ENCODE results near the gene SAP30BP. TPM values are rescaled to one million over a fixed set of nuclear protein-coding genes. Genes with fewer than 3 reads are reported as not detected.

Gene SAP30BP
- total RNA-seq, 1 experiment from 2014 or later, result 135 TPM

GRCh38 chr17:75685499-75685898, 18.4 kb downstream of the SAP30BP start:
- no peak for DNase-seq (ENCODE audit: low spot score)

GRCh38 chr17:75688209-75688825, 21.2 kb downstream of the SAP30BP start:
- DNase-seq (ENCODE audit: low spot score), result no peak

- DNase-seq (ENCODE audit: low spot score), result no peak
Measured at GRCh38 chr17:75689441-75689873, 22.3 kb downstream of the SAP30BP start.

DNA sequence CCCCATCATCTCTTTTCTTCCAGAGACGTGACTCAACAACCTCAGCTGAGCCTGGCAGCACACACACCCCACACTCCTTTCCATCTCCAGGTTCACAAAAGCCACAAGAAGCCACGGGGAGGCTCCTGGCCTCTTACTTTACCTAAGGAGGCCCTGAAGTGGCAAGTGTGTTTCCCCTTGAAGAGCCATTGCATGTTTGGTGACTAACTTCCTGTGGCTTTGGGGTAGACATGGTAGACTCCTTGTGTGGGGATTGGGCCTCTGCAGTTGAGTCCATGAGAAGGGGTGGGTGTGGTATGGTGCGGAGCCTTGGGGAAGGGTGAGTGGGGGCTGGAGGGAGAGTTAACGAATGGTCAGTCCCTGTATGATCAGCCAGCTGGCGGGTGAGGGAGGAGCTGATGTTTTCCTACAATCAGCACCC, 24.2 kb downstream of the SAP30BP start:
- DNase-seq (ENCODE audit: low spot score), result peak; percentile 84

GRCh38 chr17:75691801-75692626, 24.9 kb downstream of the SAP30BP start:
- no peak for DNase-seq (ENCODE audit: low spot score)

DNA sequence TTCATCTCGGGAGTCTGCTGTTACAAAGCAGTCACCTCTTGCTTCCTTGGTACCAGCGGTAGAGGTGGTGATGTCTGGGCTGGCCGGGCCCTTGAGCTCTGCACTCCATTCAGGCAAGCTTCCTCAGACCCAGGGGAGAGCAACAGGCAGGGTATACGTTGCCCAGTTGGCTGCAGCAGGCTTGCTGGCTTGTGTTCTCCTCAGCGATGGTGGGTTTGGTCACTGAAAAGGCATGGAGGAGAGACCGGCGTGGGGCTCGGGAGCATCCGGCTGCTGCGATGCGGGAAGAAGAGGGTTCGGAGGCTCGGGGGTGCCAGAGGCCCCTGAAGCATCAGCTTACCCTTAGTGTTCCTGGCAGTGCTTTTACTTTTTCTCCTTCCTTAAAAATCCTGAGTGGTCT, 25.8 kb downstream of the SAP30BP start:
- no peak for DNase-seq (ENCODE audit: low spot score)

DNA sequence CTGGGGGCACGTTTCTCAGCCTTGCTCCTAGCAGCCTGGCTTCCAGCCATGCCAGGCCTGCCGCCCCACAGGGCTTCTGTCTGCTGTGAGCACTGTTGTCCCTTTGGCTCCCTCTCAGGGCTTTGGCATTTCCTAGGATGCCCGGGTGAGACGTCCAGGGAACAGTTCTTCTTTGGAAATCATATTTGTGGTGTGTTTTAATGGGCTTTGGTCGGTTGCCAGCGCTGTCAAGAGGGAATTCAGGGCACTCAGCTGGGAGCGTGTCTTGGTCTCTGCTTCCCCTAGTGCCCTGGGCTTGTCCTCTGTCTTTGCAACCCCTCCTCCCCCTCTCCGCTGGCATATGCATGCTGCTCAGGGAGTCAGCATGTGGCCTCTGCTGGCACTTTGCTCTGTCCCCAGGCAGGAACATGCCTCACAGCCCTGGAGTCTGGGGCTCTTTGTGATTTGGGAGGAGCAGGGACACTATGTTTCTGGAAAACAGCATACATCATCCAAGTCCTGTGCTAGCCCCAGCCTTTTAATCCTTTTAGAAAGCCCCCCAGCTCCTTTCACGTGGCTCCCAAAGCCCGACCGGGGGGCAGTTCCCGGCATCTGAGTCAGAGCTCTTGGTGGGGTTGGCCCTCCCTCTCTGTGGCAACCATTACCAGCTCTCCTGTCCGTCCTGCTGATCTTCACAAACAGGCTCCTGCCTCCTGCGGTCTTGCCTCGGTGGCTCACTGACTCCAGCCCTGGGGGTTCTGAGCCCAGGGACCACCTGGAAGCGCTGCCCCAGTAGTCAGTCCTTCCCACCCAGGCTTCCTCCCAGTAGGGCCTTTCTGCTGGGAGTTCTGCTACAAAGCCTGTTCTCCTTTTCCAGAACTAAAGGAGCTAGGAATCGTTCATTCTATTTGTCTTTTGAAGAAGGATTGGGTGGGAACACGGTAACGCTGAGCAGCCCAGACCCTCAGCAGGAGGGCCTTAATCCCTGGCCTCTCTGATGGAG, 26.7 kb downstream of the SAP30BP start:
- DNase-seq (ENCODE audit: low spot score), result peak; percentile 100

- DNase-seq (ENCODE audit: low spot score), result no peak
Measured at GRCh38 chr17:75694536-75694935, 27.4 kb downstream of the SAP30BP start.

DNA sequence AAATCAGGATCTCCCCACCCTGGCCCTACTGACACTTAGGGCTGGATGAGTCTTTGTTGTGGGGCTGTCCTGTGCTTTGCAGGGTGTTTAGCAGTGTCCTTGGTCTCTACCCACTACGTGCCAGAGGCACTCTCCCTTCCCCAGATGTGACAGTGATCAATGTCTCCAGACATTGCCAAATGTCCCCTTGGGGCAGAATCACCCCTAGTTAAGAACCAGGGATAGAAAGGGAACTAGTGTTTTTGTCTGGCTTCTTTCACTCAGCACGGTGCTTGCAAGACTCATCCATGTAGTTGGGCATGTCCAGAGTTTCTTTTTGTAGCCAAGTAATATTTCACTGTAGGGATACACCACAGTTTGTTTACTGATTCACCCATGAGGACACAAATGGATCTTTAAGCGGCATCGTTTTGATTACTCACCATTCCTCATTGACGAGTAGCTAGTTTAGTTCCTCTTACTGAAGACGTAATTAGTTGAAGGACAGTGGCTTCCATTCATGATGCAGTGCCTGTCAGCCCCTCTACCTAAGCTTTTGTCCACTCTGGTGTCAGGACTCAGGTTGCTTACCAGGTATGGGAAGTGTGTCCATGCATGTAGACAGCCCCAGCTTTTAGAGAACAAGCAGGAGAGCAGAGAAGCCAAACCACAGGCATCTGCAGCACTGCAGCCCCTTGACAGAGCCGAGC, 28.1 kb downstream of the SAP30BP start:
- no peak for DNase-seq (ENCODE audit: low spot score)

GRCh38 chr17:75695830-75696271, 28.7 kb downstream of the SAP30BP start:
- no peak for DNase-seq (ENCODE audit: low spot score)

- DNase-seq (ENCODE audit: low spot score), result no peak
Measured at GRCh38 chr17:75697651-75698291, 30.6 kb downstream of the SAP30BP start.

GRCh38 chr17:75698659-75699058, 31.5 kb downstream of the SAP30BP start:
- no peak for DNase-seq (ENCODE audit: low spot score)

DNA sequence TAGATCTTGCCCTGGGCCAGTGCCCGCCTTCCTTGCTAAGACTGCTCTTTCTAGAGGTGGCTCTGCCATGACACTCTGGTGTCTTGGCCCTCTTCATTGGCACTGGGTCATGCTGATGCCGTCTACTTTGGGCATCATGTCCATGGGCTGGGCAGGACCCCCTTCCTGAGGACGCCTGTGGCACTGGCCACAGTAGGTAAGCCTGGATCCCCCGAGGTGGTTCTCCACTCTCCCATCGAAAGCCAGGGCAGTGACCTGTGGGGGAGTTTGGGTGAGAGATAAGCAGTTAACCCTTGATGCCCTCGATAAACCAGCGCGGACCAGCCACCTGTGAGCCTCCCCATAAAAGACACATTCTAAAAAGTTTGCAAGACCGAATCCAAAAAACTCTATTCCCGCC, 34.1 kb downstream of the SAP30BP start:
- DNase-seq (ENCODE audit: low spot score), result no peak

- DNase-seq (ENCODE audit: low spot score), result no peak
Measured at GRCh38 chr17:75703191-75703590, 36.1 kb downstream of the SAP30BP start.

DNA sequence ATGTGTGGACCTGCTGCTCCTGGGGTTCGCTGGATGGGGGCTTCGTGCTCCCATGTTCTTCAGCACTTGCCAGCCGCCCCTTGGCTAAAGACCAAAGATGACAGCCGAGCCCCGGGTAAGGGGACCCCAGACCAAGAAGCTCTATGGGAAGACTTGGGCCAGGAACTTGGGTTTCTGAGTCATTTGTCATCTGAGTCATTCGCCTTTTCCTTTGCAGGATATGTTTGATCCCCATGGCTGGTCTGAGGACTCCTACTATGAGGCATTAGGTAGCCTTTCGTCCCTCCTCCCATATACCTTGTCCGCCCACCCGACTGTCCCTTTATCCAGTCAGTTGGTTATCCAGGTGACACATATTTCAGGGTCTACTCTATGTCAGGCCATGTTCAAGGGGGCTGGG, 36.5 kb downstream of the SAP30BP start:
- DNase-seq (ENCODE audit: low spot score), result no peak

DNA sequence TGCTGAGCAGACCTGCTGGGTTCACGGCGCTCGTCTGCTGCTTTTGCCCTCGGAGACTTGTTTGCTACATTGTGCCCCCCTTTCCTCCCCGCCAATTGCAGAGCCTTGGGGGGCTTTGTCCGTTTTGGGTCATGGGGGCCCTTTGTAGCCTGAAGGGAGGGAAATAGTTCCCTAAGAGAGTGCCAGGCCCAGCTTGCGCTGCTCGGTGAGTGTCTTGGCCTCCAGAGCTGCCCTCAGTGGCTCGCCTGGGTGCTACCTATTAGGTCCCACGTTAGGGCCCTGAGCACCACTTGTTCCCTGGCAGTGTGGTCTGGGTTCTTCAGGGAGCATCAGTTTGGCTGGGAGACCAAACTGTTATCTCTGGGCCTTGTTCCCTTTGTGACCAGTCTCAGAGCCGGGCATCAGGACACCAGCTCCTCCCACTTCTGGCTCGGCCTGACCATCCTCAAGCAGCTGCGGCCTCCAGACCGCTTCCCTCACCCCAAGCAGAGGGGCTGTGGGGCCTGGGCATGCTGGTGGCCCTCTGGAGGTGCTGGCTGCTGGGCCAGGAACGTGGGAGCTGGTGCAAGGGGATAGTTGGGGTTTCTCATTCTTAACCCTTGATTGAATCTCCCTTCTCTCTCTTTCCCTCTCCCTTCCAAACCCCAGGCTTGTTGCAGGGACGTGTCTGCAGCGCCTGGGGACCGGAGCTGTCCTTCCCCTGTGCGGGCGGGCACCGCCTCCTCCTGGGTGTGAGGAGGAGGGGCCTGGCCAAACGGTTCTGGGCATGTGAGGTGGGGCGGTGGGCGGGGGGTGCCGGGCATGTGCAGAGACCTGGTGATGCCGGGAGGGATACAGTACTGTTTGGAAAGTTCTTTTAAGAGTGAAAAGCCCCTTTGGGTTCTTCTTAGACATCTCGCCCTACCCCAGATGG, 38.1 kb downstream of the SAP30BP start:
- DNase-seq (ENCODE audit: low spot score), result no peak

DNA sequence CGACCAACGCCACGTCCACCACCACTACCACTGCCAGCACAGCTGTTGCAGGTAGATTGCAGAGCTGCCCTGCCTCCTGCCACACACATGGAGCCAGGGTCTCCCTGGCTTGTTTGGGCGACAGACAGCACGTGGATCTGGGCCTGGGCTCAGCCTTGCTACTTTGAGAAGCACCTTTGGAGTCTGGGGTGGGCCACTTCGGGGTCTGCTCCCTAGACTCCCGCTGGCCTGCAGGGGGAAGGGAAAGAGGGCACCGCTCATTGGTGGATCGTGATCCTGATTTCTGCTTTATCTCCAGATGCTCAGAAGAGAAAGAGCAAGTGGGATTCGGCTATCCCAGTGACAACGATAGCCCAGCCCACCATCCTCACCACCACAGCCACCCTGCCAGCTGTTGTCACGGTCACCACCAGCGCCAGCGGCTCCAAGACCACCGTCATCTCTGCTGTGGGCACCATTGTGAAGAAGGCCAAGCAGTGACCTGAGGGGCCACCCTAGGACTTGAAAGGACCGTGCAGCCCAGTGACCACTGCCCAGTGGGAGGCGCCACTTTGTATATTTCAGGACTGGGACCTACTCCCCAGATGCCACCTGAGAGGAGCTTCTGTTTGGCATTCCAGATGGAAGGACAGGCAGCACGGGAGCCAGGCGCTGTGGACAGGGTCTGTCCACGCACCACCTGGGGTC, 39.0 kb downstream of the SAP30BP start:
- no peak for DNase-seq (ENCODE audit: low spot score)

- DNase-seq (ENCODE audit: low spot score), result peak; percentile 73
Measured at GRCh38 chr17:75707079-75707571, 40.0 kb downstream of the SAP30BP start.

GRCh38 chr17:75712446-75712845, 45.3 kb downstream of the SAP30BP start:
- DNase-seq (ENCODE audit: low spot score), result no peak

Data from H4 (cell line).